Subcutaneous abdominal adipose tissue (tissue), 5 donors: ENCODE measurements around the gene THSD7A.

Experiments used
- H3K27ac ChIP-seq: one replicate; pipeline ENCODE4 v1.7.0; 2013; ENCODE audit warnings: low read depth, mild to moderate bottlenecking, inconsistent platforms, low read length, moderate library complexity
- H3K27me3 ChIP-seq, 5 donors: one replicate each; pipeline ENCODE4 v1.7.0; 2013; ENCODE audit warnings: low read length in 5 of 5, inconsistent platforms in 1 of 5; ENCODE audit not compliant: control insufficient read depth in 5 of 5, insufficient read depth in 4 of 5
- H3K36me3 ChIP-seq, 5 donors: one replicate each; pipeline ENCODE4 v1.7.0; 2013; ENCODE audit warnings: low read length in 5 of 5; ENCODE audit not compliant: control insufficient read depth in 5 of 5, insufficient read depth in 5 of 5
- H3K4me1 ChIP-seq, 5 donors: one replicate each; pipeline ENCODE4 v1.7.0; 2013; ENCODE audit warnings: low read length in 5 of 5, mild to moderate bottlenecking in 3 of 5, moderate library complexity in 1 of 5; ENCODE audit not compliant: control insufficient read depth in 5 of 5, insufficient read depth in 5 of 5
- H3K4me3 ChIP-seq, 5 donors: one replicate each; pipeline ENCODE4 v1.7.0; 2013; ENCODE audit warnings: low read length in 5 of 5, low read depth in 1 of 5
- H3K9ac ChIP-seq, 5 donors: one replicate each; pipeline ENCODE4 v1.7.0; 2013; ENCODE audit warnings: low read length in 5 of 5, mild to moderate bottlenecking in 4 of 5, moderate library complexity in 3 of 5
- H3K9me3 ChIP-seq, 5 donors: one replicate each; pipeline ENCODE4 v1.7.0; 2013; ENCODE audit warnings: low read length in 5 of 5; ENCODE audit not compliant: control insufficient read depth in 5 of 5
- donor health status: healthy.
- donor health status: healthy.
- donor health status: healthy.
- donor health status: healthy.
- donor health status: healthy.

THSD7A gene

GRCh38 chr7:11609096-11609670 lies 222.8 kb downstream of the THSD7A start:
- H3K9ac ChIP-seq, result no peak overlapping the region
- H3K27ac ChIP-seq, result no peak overlapping the region
- no peak overlapping the region for H3K4me3 ChIP-seq

GRCh38 chr7:11607686-11608085 lies 224.3 kb downstream of the THSD7A start:
- H3K9me3 ChIP-seq, result no peaks in the 10 kb centered on the region
- H3K4me1 ChIP-seq, result peaks cover 5 to 21% (median 19%) of the 10 kb centered on the region in 5 donors
- H3K4me3 ChIP-seq, result no peak overlapping the region
- H3K27me3 ChIP-seq, result no peaks in the 10 kb centered on the region
- no peaks in the 10 kb centered on the region for H3K36me3 ChIP-seq
- H3K9ac ChIP-seq, result no peak overlapping the region
- no peak overlapping the region for H3K27ac ChIP-seq

More at GRCh38 chr7:11609096-11609670, 222.8 kb downstream of the THSD7A start:
- Histone ChIP-seq H3K9me3 (no peaks in the 10 kb centered on the region), H3K27me3 (no peaks in the 10 kb centered on the region), H3K36me3 (no peaks in the 10 kb centered on the region), H3K4me1 (peaks cover 5 to 20% (median 19%) of the 10 kb centered on the region in 5 donors)

- no peak overlapping the region for H3K4me3 ChIP-seq
- H3K27me3 ChIP-seq, result no peaks in the 10 kb centered on the region
- H3K9me3 ChIP-seq, result no peaks in the 10 kb centered on the region
- peaks cover 5 to 21% (median 19%) of the 10 kb centered on the region in 5 donors for H3K4me1 ChIP-seq
- no peak overlapping the region for H3K27ac ChIP-seq
- H3K36me3 ChIP-seq, result no peaks in the 10 kb centered on the region
- peak overlapping the region in 1 of 5 donors; percentile 35 for H3K9ac ChIP-seq
Measured at GRCh38 chr7:11605749-11606148, 226.2 kb downstream of the THSD7A start.

GRCh38 chr7:11604505-11604904 lies 227.5 kb downstream of the THSD7A start:
- no peaks in the 10 kb centered on the region for H3K9me3 ChIP-seq
- no peak overlapping the region for H3K9ac ChIP-seq
- no peak overlapping the region for H3K4me3 ChIP-seq
- peaks cover 5 to 21% (median 19%) of the 10 kb centered on the region in 5 donors for H3K4me1 ChIP-seq
- peak overlapping the region; percentile 39 for H3K27ac ChIP-seq
- no peaks in the 10 kb centered on the region for H3K27me3 ChIP-seq
- H3K36me3 ChIP-seq, result no peaks in the 10 kb centered on the region

GRCh38 chr7:11601761-11602160 lies 230.2 kb downstream of the THSD7A start:
- Histone ChIP-seq H3K27me3 (no peaks in the 10 kb centered on the region), H3K4me3 (no peak overlapping the region), H3K27ac (no peak overlapping the region), H3K36me3 (no peaks in the 10 kb centered on the region), H3K9ac (no peak overlapping the region), H3K4me1 (peaks cover 5 to 21% (median 18%) of the 10 kb centered on the region in 5 donors), H3K9me3 (no peaks in the 10 kb centered on the region)

DNA sequence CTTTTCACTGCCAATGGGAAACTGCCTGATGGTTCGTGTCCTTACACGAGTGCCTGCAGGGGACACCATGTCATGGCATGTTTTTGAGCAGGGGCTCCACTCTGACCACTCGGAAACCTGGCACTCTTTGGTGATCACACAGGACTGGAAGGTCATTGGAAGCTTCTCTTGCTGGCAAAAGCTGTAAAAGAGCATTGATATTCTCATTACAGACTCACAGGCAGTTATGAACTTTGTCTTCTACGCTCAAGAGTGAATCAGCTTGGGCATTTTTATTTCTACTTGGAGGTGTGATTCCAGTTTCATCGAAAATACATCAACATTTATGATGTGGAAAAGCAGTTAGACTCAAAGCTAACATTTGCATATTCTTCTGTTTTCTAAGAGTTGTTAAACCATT lies 238.7 kb downstream of the THSD7A start:
- H3K27me3 ChIP-seq, result no peaks in the 10 kb centered on the region
- no peaks in the 10 kb centered on the region for H3K36me3 ChIP-seq
- H3K9me3 ChIP-seq, result no peaks in the 10 kb centered on the region
- H3K4me3 ChIP-seq, result no peak overlapping the region
- H3K27ac ChIP-seq, result no peak overlapping the region
- peaks cover 0 to 13% (median 0%) of the 10 kb centered on the region in 5 donors for H3K4me1 ChIP-seq
- H3K9ac ChIP-seq, result no peak overlapping the region

GRCh38 chr7:11592699-11593098 lies 239.3 kb downstream of the THSD7A start:
- Histone ChIP-seq H3K4me1 (peaks cover 0 to 13% (median 0%) of the 10 kb centered on the region in 5 donors), H3K36me3 (no peaks in the 10 kb centered on the region), H3K27me3 (no peaks in the 10 kb centered on the region), H3K27ac (no peak overlapping the region), H3K9ac (no peak overlapping the region), H3K4me3 (no peak overlapping the region), H3K9me3 (no peaks in the 10 kb centered on the region)

- no peak overlapping the region for H3K4me3 ChIP-seq
- no peaks in the 10 kb centered on the region for H3K9me3 ChIP-seq
- peaks cover 0 to 13% (median 0%) of the 10 kb centered on the region in 5 donors for H3K4me1 ChIP-seq
- H3K9ac ChIP-seq, result no peak overlapping the region
- H3K27ac ChIP-seq, result no peak overlapping the region
- no peaks in the 10 kb centered on the region for H3K27me3 ChIP-seq
- H3K36me3 ChIP-seq, result no peaks in the 10 kb centered on the region
Measured at GRCh38 chr7:11591943-11592342, 240.1 kb downstream of the THSD7A start.

DNA sequence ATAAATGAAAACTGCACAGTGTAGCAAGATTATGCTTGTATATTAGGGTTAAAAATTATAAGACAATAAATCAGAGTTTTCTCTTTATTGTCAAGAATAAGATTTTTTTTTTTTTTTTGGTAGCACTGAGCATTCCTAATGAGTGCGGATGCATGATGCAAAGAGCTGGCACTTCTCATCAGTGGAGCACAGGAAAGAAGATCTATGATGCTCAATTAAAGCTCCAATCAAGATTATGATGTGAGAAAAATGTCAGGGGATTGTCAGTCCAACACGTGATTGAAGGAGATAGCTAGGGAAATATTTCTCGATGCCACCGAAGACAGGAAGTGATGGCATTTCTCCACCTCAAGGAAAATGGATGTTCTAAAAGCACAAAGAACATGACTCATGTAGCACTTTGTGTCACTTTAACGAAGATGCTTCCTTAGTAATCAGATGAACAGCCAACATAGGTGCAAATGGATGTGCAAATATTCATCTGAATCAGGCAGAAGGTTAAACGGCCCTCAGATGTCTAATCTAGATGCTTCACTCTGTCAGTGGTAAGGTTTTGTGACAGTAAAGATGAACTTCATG lies 240.9 kb downstream of the THSD7A start:
- no peaks in the 10 kb centered on the region for H3K36me3 ChIP-seq
- no peak overlapping the region for H3K27ac ChIP-seq
- H3K9ac ChIP-seq, result no peak overlapping the region
- no peak overlapping the region for H3K4me3 ChIP-seq
- H3K4me1 ChIP-seq, result peaks cover 0 to 13% (median 0%) of the 10 kb centered on the region in 5 donors
- no peaks in the 10 kb centered on the region for H3K9me3 ChIP-seq
- no peaks in the 10 kb centered on the region for H3K27me3 ChIP-seq

- H3K9ac ChIP-seq, result no peak overlapping the region
- H3K27me3 ChIP-seq, result no peaks in the 10 kb centered on the region
- no peaks in the 10 kb centered on the region for H3K9me3 ChIP-seq
- no peaks in the 10 kb centered on the region for H3K36me3 ChIP-seq
- no peak overlapping the region for H3K4me3 ChIP-seq
- peaks cover 0 to 13% (median 0%) of the 10 kb centered on the region in 5 donors for H3K4me1 ChIP-seq
- H3K27ac ChIP-seq, result no peak overlapping the region
Measured at GRCh38 chr7:11589251-11589650, 242.7 kb downstream of the THSD7A start.
